Stimulated activated naive CD8-positive, alpha-beta T cell treated with anti-CD3 and anti-CD28 coated beads, Interleukin-15, Interleukin-2, amounts not matched to agents 100 ng/mL and 50 ng/mL, for 24 hours (primary cell): ENCODE measurements around the gene MET.
"Not testable (repeated sequence)": the region's sequence is repeated elsewhere in the genome, so short reads cannot be mapped to it uniquely, and the experiment has no call there.

Source experiments
- H3K27ac Mint-ChIP-seq: one replicate; pipeline ENCODE4 v1.8.0; 2021; ENCODE audit warnings: mild to moderate bottlenecking, mixed read lengths
- H3K27me3 Mint-ChIP-seq: one replicate; pipeline ENCODE4 v1.8.0; 2021; ENCODE audit warnings: mixed read lengths
- H3K36me3 Mint-ChIP-seq: one replicate; pipeline ENCODE4 v1.8.0; 2021; ENCODE audit warnings: low read depth, mixed read lengths
- H3K4me1 Mint-ChIP-seq: one replicate; pipeline ENCODE4 v1.8.0; 2021; ENCODE audit warnings: low read depth, mixed read lengths
- H3K4me3 Mint-ChIP-seq: one replicate; pipeline ENCODE4 v1.8.0; 2021; ENCODE audit warnings: mild to moderate bottlenecking, mixed read lengths
- H3K9me3 Mint-ChIP-seq: one replicate; pipeline ENCODE4 v1.8.0; 2021; ENCODE audit warnings: mixed read lengths

The MET gene

GRCh38 chr7:116736927-116737715 is 65.1 kb downstream of the MET start:
- H3K9me3 Mint-ChIP-seq: no peaks in the 10 kb centered on the region
- peaks cover 9% of the 10 kb centered on the region for H3K27me3 Mint-ChIP-seq
- H3K4me3 Mint-ChIP-seq: no peak overlapping the region
- no peak overlapping the region for H3K27ac Mint-ChIP-seq
- H3K36me3 Mint-ChIP-seq: no peaks in the 10 kb centered on the region
- no peaks in the 10 kb centered on the region for H3K4me1 Mint-ChIP-seq

- no peaks in the 10 kb centered on the region for H3K9me3 Mint-ChIP-seq
- H3K4me1 Mint-ChIP-seq: no peaks in the 10 kb centered on the region
- no peak overlapping the region for H3K27ac Mint-ChIP-seq
- no peaks in the 10 kb centered on the region for H3K36me3 Mint-ChIP-seq
- H3K4me3 Mint-ChIP-seq: no peak overlapping the region
- H3K27me3 Mint-ChIP-seq: peaks cover 11% of the 10 kb centered on the region
Measured at GRCh38 chr7:116738378-116738777, 66.4 kb downstream of the MET start.

GRCh38 chr7:116739307-116739706 is 67.3 kb downstream of the MET start:
- H3K4me3 Mint-ChIP-seq: no peak overlapping the region
- H3K27me3 Mint-ChIP-seq: peaks cover 11% of the 10 kb centered on the region
- H3K27ac Mint-ChIP-seq: no peak overlapping the region
- no peaks in the 10 kb centered on the region for H3K9me3 Mint-ChIP-seq
- no peaks in the 10 kb centered on the region for H3K4me1 Mint-ChIP-seq
- H3K36me3 Mint-ChIP-seq: no peaks in the 10 kb centered on the region

GRCh38 chr7:116740231-116740630 is 68.2 kb downstream of the MET start:
- H3K4me1 Mint-ChIP-seq: no peaks in the 10 kb centered on the region
- H3K4me3 Mint-ChIP-seq: no peak overlapping the region
- no peak overlapping the region for H3K27ac Mint-ChIP-seq
- peaks cover 15% of the 10 kb centered on the region for H3K27me3 Mint-ChIP-seq
- H3K9me3 Mint-ChIP-seq: no peaks in the 10 kb centered on the region
- no peaks in the 10 kb centered on the region for H3K36me3 Mint-ChIP-seq

GRCh38 chr7:116740755-116741462 is 68.9 kb downstream of the MET start:
- H3K36me3 Mint-ChIP-seq: no peaks in the 10 kb centered on the region
- H3K4me1 Mint-ChIP-seq: no peaks in the 10 kb centered on the region
- no peaks in the 10 kb centered on the region for H3K9me3 Mint-ChIP-seq
- no peak overlapping the region for H3K27ac Mint-ChIP-seq
- H3K27me3 Mint-ChIP-seq: peaks cover 15% of the 10 kb centered on the region
- H3K4me3 Mint-ChIP-seq: no peak overlapping the region

DNA sequence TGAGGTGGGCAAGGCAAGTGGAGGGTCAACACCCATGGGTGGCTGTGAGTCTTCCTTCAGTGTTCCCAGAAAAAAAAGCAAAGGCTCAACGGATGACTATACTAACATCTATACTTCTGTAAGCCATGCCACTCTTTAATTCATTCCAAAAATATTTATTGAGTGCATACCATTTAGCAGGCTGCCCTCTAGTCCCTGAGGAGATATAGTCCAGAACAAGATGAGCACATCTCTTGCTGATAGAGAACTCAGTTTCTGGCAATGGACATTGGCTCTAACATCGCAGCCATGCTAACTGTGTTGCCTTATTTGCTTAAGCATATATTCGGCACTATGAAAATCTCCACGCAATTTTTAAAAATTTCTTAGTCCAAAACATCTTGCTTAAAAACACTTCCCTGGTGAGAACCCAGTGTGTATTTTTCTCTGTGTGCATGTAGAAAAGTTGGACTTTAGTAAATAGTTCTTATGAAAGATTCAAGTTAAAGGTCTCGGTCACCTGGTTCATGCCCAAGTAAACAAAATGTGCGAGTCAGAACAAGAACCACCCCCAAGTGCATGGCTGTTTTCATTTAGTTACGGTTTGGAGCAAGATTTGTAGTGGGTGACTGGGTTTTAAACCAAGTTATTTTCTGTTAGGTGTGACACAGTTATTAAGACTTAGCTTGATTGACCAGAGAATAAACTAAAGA is 69.8 kb downstream of the MET start:
- Mint-ChIP-seq H3K27ac (no peak overlapping the region), H3K27me3 (peaks cover 15% of the 10 kb centered on the region), H3K4me3 (no peak overlapping the region), H3K4me1 (no peaks in the 10 kb centered on the region), H3K9me3 (no peaks in the 10 kb centered on the region), H3K36me3 (no peaks in the 10 kb centered on the region)

DNA sequence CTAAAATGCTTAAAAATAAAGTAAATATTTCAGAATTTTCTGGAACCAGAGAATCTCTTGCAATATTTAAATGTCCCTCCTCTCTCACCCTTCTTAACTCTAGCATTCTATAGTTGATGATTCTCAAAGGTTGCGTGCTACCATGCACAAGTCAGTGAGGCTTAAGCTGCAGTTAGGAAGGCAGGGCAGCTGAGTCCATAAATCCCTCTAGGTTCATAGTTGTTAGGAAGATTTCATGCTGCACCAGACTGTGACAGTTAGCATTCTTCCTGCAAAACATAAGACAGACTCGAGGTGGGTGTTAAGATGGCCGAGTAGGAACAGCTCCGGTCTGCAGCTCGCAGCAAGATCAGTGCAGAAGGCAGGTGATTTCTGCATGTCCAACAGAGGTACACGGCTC is 70.6 kb downstream of the MET start:
- peaks cover 18% of the 10 kb centered on the region for H3K27me3 Mint-ChIP-seq

GRCh38 chr7:116743835-116744234 is 71.8 kb downstream of the MET start:
- not testable (repeated sequence) for H3K4me1 Mint-ChIP-seq, H3K27ac Mint-ChIP-seq, H3K4me3 Mint-ChIP-seq, H3K36me3 Mint-ChIP-seq
- Mint-ChIP-seq H3K9me3 (peaks cover 11% of the 10 kb centered on the region), H3K27me3 (peaks cover 23% of the 10 kb centered on the region)

More for the DNA sequence above, 70.6 kb downstream of the MET start:
- Mint-ChIP-seq H3K9me3 (peaks cover 4% of the 10 kb centered on the region), H3K4me1 (no peaks in the 10 kb centered on the region), H3K27ac (no peak overlapping the region), H3K36me3 (no peaks in the 10 kb centered on the region), H3K4me3 (no peak overlapping the region)

DNA sequence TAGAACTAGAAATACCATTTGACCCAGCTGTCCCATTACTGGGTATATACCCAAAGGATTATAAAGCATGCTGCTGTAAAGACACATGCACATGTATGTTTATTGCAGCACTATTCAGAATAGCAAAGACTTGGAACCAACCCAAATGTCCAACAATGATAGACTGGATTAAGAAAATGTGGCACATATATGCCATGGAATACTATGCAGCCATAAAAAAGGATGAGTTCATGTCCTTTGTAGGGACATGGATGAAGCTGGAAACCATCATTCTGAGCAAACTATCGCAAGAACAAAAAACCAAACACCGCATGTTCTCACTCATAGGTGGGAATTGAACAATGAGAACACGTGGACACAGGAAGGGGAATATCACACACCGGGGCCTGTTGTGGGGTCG is 74.4 kb downstream of the MET start:
- not testable (repeated sequence) for H3K36me3 Mint-ChIP-seq, H3K4me3 Mint-ChIP-seq, H3K27ac Mint-ChIP-seq, H3K4me1 Mint-ChIP-seq
- H3K27me3 Mint-ChIP-seq: peaks cover 18% of the 10 kb centered on the region
- peaks cover 11% of the 10 kb centered on the region for H3K9me3 Mint-ChIP-seq

GRCh38 chr7:116751070-116751469 is 79.1 kb downstream of the MET start:
- H3K27me3 Mint-ChIP-seq: peaks cover 12% of the 10 kb centered on the region
- H3K36me3 Mint-ChIP-seq, H3K4me1 Mint-ChIP-seq, H3K27ac Mint-ChIP-seq, H3K4me3 Mint-ChIP-seq: not testable (repeated sequence)
- H3K9me3 Mint-ChIP-seq: peaks cover 11% of the 10 kb centered on the region

- H3K9me3 Mint-ChIP-seq: peaks cover 9% of the 10 kb centered on the region
- H3K4me1 Mint-ChIP-seq: no peaks in the 10 kb centered on the region
- peaks cover 10% of the 10 kb centered on the region for H3K27me3 Mint-ChIP-seq
- H3K27ac Mint-ChIP-seq: no peak overlapping the region
- H3K36me3 Mint-ChIP-seq: no peaks in the 10 kb centered on the region
- H3K4me3 Mint-ChIP-seq: no peak overlapping the region
Measured at GRCh38 chr7:116752305-116753074, 80.5 kb downstream of the MET start.

GRCh38 chr7:116753130-116753529 is 81.1 kb downstream of the MET start:
- no peaks in the 10 kb centered on the region for H3K4me1 Mint-ChIP-seq
- H3K27me3 Mint-ChIP-seq: peaks cover 12% of the 10 kb centered on the region
- H3K9me3 Mint-ChIP-seq: peaks cover 5% of the 10 kb centered on the region
- H3K36me3 Mint-ChIP-seq: no peaks in the 10 kb centered on the region
- H3K4me3 Mint-ChIP-seq: no peak overlapping the region
- no peak overlapping the region for H3K27ac Mint-ChIP-seq

DNA sequence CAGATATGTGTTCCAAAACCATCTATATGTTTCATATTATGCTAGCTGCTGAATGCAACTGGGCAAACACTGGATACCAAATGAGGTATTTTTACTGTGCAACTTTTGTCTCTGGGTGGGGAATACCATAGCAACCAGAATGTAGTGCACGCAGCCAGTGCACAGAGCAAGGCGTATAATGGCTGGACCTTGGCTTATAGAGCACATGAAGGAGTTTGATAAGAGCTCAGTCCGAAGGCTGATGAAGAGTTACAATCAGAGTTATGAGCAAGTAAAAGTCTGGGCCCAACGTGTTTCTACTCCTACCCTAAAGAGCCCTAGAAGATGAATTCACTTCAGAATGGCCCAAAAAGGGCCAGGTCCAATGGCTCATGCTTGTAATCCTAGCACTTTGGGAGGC is 82.2 kb downstream of the MET start:
- no peak overlapping the region for H3K27ac Mint-ChIP-seq
- peaks cover 4% of the 10 kb centered on the region for H3K27me3 Mint-ChIP-seq
- no peak overlapping the region for H3K4me3 Mint-ChIP-seq
- H3K4me1 Mint-ChIP-seq: no peaks in the 10 kb centered on the region
- H3K36me3 Mint-ChIP-seq: no peaks in the 10 kb centered on the region
- no peaks in the 10 kb centered on the region for H3K9me3 Mint-ChIP-seq

- Mint-ChIP-seq H3K4me3 (no peak overlapping the region), H3K36me3 (no peaks in the 10 kb centered on the region), H3K27me3 (peaks cover 4% of the 10 kb centered on the region), H3K4me1 (no peaks in the 10 kb centered on the region), H3K27ac (no peak overlapping the region), H3K9me3 (no peaks in the 10 kb centered on the region)
Measured at GRCh38 chr7:116757283-116757682, 85.3 kb downstream of the MET start.

GRCh38 chr7:116759642-116760041 is 87.6 kb downstream of the MET start:
- H3K4me1 Mint-ChIP-seq, H3K27me3 Mint-ChIP-seq, H3K9me3 Mint-ChIP-seq, H3K36me3 Mint-ChIP-seq, H3K4me3 Mint-ChIP-seq, H3K27ac Mint-ChIP-seq: not testable (repeated sequence)
